ENCODE results near the gene COLQ. TPM values are rescaled to one million over a fixed set of nuclear protein-coding genes. Genes with fewer than 3 reads are reported as not detected.
A peak's percentile ranks its signal among the peaks of the same experiment; 100 is the strongest.

COLQ gene
- total RNA-seq: 1 to 10 TPM; 2.3 to 2.9 TPM

- Mint-ChIP-seq H3K27me3 (peaks cover 5% of the 10 kb centered on the region), H3K9me3 (no peaks in the 10 kb centered on the region), H3K4me1 (ENCODE audit: low read depth) (peaks cover 17% of the 10 kb centered on the region), H3K27ac (peak within 1 kb of the TSS; percentile 17), H3K4me3 (peak within 1 kb of the TSS; percentile 55), H3K36me3 (ENCODE audit: low read depth) (no peaks in the 10 kb centered on the region)
- POLR2A ChIA-PET: no interaction called here
- TF ChIP-seq CTCF (IDR thresholded peaks at IDR 0.05): no peak
- ATAC-seq: no peak
- no peak for DNase-seq
- intact Hi-C loops (cut with micrococcal nuclease): no loop called here
- CTCF ChIA-PET: interaction anchor here (1.3 to 2.1 kb wide), 4 partner anchors 10 to 116 kb away, joined by 3 to 5 read pairs (median 4); no protein-coding TSS in a partner anchor
Measured at GRCh38 chr3:15521573-15521965, at the start of gene COLQ. TSS of gene COLQ (minus strand) at chr3:15521706. CDS start at chr3:15521625, 81 bp downstream.

GRCh38 chr3:15563190-15563589 is 41.7 kb upstream of the COLQ start:
- Mint-ChIP-seq H3K27me3 (no peaks in the 10 kb centered on the region), H3K27ac (no peak overlapping the region), H3K4me1 (ENCODE audit: low read depth) (peaks cover 4% of the 10 kb centered on the region), H3K4me3 (no peak overlapping the region), H3K9me3 (no peaks in the 10 kb centered on the region), H3K36me3 (ENCODE audit: low read depth) (peaks cover 15% of the 10 kb centered on the region)
- DNase-seq (no peak), ATAC-seq (no peak)
- ChIA-PET POLR2A (no interaction called here), CTCF (interaction anchor here (1.0 kb wide), 1 partner anchor 295 kb away, joined by 3 read pairs; no protein-coding TSS in a partner anchor)
- no peak for TF ChIP-seq CTCF (IDR thresholded peaks at IDR 0.05)
- intact Hi-C loops (cut with micrococcal nuclease): no loop called here

GRCh38 chr3:15562560-15562959 is 41.1 kb upstream of the COLQ start:
- no peak for DNase-seq
- Mint-ChIP-seq H3K27me3 (no peaks in the 10 kb centered on the region), H3K27ac (no peak overlapping the region), H3K4me3 (no peak overlapping the region), H3K4me1 (ENCODE audit: low read depth) (peaks cover 6% of the 10 kb centered on the region), H3K36me3 (ENCODE audit: low read depth) (peaks cover 8% of the 10 kb centered on the region), H3K9me3 (no peaks in the 10 kb centered on the region)
- intact Hi-C loops (cut with micrococcal nuclease): no loop called here
- no peak for TF ChIP-seq CTCF (IDR thresholded peaks at IDR 0.05)
- no peak for ATAC-seq
- ChIA-PET POLR2A (no interaction called here), CTCF (interaction anchor here (1.0 kb wide), 1 partner anchor 294 kb away, joined by 3 read pairs; no protein-coding TSS in a partner anchor)

- Mint-ChIP-seq H3K4me3 (no peak overlapping the region), H3K36me3 (ENCODE audit: low read depth) (peaks cover 3% of the 10 kb centered on the region), H3K27me3 (no peaks in the 10 kb centered on the region), H3K4me1 (ENCODE audit: low read depth) (peaks cover 17% of the 10 kb centered on the region), H3K9me3 (no peaks in the 10 kb centered on the region), H3K27ac (no peak overlapping the region)
- no peak for TF ChIP-seq CTCF (IDR thresholded peaks at IDR 0.05)
- ChIA-PET POLR2A (interaction anchor here (0.8 kb wide), 1 partner anchor 290 kb away, joined by 3 read pairs; no protein-coding TSS in a partner anchor), CTCF (interaction anchor here (0.8 to 3.4 kb wide), 10 partner anchors 12 to 356 kb away, joined by 3 to 22 read pairs (median 6); no protein-coding TSS in a partner anchor)
- DNase-seq (no peak), ATAC-seq (no peak)
- intact Hi-C loops (cut with micrococcal nuclease): loop anchor here (5.0 kb wide), 3 partner anchors 61 to 286 kb away; partner anchors contain the start of genes EAF1 and METTL6
Measured at GRCh38 chr3:15558581-15558980, 37.1 kb upstream of the COLQ start.

- Mint-ChIP-seq H3K27ac (peak overlapping the region; percentile 68), H3K4me1 (ENCODE audit: low read depth) (peaks cover 17% of the 10 kb centered on the region), H3K9me3 (no peaks in the 10 kb centered on the region), H3K27me3 (no peaks in the 10 kb centered on the region), H3K4me3 (no peak overlapping the region), H3K36me3 (ENCODE audit: low read depth) (peaks cover 1% of the 10 kb centered on the region)
- ATAC-seq (peak; percentile 98), DNase-seq (peak; percentile 82)
- ChIA-PET CTCF (interaction anchor here (0.6 to 3.4 kb wide), 23 partner anchors 11 to 355 kb away, joined by 3 to 22 read pairs (median 4); no protein-coding TSS in a partner anchor), POLR2A (interaction anchor here (0.7 to 1.6 kb wide), 2 partner anchors 128 to 130 kb away, joined by 3 read pairs; no protein-coding TSS in a partner anchor)
- intact Hi-C loops (cut with micrococcal nuclease): loop anchor here (5.0 kb wide), 3 partner anchors 60 to 285 kb away; partner anchors contain the start of genes EAF1 and METTL6
- peak; percentile 85 for TF ChIP-seq CTCF (IDR thresholded peaks at IDR 0.05)
Measured at GRCh38 chr3:15557511-15557946, 36.0 kb upstream of the COLQ start.

Measured in activated CD8-positive, alpha-beta T cell treated with anti-CD3 and anti-CD28 coated beads for 36 hours (primary cell).